Measurements from ENCODE around the gene ECT2. TPM values are rescaled to one million over a fixed set of nuclear protein-coding genes. Genes with fewer than 3 reads are reported as not detected.

ECT2 gene
- total and polyA plus RNA-seq, 2 of the 8 experiments (the other 6 are each of a cell fraction or from before 2014, with no cell fraction given), result 19.5 to 88.7 TPM

DNA sequence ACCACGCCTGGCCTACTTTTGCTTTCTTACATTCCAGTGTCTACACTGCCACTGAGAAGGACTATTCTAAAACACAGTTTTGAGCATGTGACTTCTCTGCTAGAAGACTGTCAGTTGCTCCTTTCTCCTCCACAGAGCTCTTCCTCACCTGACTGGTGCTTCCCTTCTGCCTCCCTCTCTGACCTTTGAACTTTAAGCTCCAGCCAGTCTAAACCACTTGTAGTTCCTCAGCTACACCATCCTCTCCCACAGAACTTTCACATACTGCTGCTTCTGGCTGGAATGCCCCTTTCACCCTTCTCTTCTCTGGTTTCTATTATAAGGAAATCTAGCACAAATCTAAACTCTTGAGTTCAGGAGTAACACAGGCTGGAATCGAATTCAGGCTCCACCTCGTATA, 48.8 kb upstream of the ECT2 start:
- H3K9me3 ChIP-seq (ENCODE audit: insufficient read depth in 2 of 2, low read depth in 1 of 2, low read length in 1 of 2), result no peaks in the 10 kb centered on the region
- no peak overlapping the region for H3K4ac ChIP-seq (replicated peaks; ENCODE audit: insufficient read length, low read depth, low read length)
- H2BK20ac ChIP-seq (ENCODE audit: low read length), result no peak overlapping the region
- no peak overlapping the region for H2AK5ac ChIP-seq (ENCODE audit: low read depth, low read length)
- H3K4me1 ChIP-seq (replicated peaks in 1 of 4; ENCODE audit: control insufficient read depth in 3 of 4, insufficient read depth in 4 of 4, low read length in 3 of 4), result peaks cover 0 to 2% (median 0%) of the 10 kb centered on the region in 4 experiments; a peak in 1 of 7 replicates
- H4K8ac ChIP-seq (ENCODE audit: extremely low read depth, insufficient read depth, low read length), result no peak overlapping the region
- H4K5ac ChIP-seq (ENCODE audit: insufficient read length, low read depth, low read length), result no peak overlapping the region
- 89% methylated on average over 3 of the region's 3 CpGs; no CpG with 5 or more reads in 1 of the 2 experiments for WGBS, 2 experiments (ENCODE audit: extremely low coverage in 1 of 2, insufficient coverage in 1 of 2, insufficient read length in 1 of 2, insufficient replicate concordance in 2 of 2, low coverage in 1 of 2, low lambda C conversion rate in 2 of 2, missing lambda C conversion rate in 1 of 2)
- no peak overlapping the region for H2BK120ac ChIP-seq (replicated peaks; ENCODE audit: low read depth, low read length)
- H2AFZ ChIP-seq (ENCODE audit: low read length), result no peak overlapping the region
- no peak overlapping the region for H2BK12ac ChIP-seq (ENCODE audit: low read depth, low read length)
- no peak overlapping the region for H2BK5ac ChIP-seq (ENCODE audit: low read depth, low read length)
- H3K27me3 ChIP-seq (replicated peaks in 1 of 4; ENCODE audit: control insufficient read depth in 3 of 4, extremely low read depth in 1 of 4, insufficient read depth in 3 of 4, low read length in 3 of 4), result no peaks in the 10 kb centered on the region
- no peak overlapping the region for H3K4me2 ChIP-seq (ENCODE audit: insufficient read depth in 1 of 2, low read depth in 2 of 2, low read length in 2 of 2)
- no peaks in the 10 kb centered on the region for H3K23me2 ChIP-seq (ENCODE audit: low read depth, low read length)
- H3K18ac ChIP-seq (ENCODE audit: extremely low read depth, low read length), result no peak overlapping the region
- no peaks in the 10 kb centered on the region for H3K36me3 ChIP-seq (ENCODE audit: control insufficient read depth in 2 of 4, insufficient read depth in 4 of 4, low read length in 3 of 4)
- H3K4me3 ChIP-seq (ENCODE audit: extremely low read depth in 1 of 4, insufficient read depth in 2 of 4, low read depth in 3 of 4, low read length in 4 of 4), result no peak overlapping the region
- ChIA-PET CTCF (ENCODE audit: partially characterized antibody) (interaction anchor here (1.2 to 3.1 kb wide), 3 partner anchors 9 to 29 kb away, joined by 3 to 15 read pairs (median 5); partner anchors contain the start of gene NCEH1), POLR2A (ENCODE audit: partially characterized antibody) (interaction anchor here (1.2 kb wide), 1 partner anchor 10 kb away, joined by 5 read pairs; no protein-coding TSS in a partner anchor)
- H3K9ac ChIP-seq (replicated peaks in 1 of 4; ENCODE audit: extremely low read depth in 1 of 4, low read depth in 3 of 4, low read length in 3 of 4), result no peak overlapping the region
- H3K56ac ChIP-seq (replicated peaks; ENCODE audit: insufficient read length, low read depth, low read length), result no peak overlapping the region
- no peak overlapping the region for H3K14ac ChIP-seq (ENCODE audit: insufficient read length)
- peaks cover 0 to 2% of the 10 kb centered on the region in 2 experiments for H4K20me1 ChIP-seq (replicated peaks in 1 of 2; ENCODE audit: control insufficient read depth in 1 of 2, insufficient read depth in 2 of 2, low read length in 2 of 2)
- H3K23ac ChIP-seq (ENCODE audit: insufficient read length), result no peak overlapping the region
- TF ChIP-seq MAFK (IDR thresholded peaks at IDR 0.05; ENCODE audit: low read depth, low read length) (no peak), CHD1 (IDR thresholded peaks at IDR 0.05; ENCODE audit: low read depth, low read length) (no peak), CTBP2 (IDR thresholded peaks at IDR 0.05; ENCODE audit: borderline replicate concordance, insufficient read depth, insufficient read length, low read length) (no peak)
- H2BK15ac ChIP-seq (ENCODE audit: low read length), result no peak overlapping the region
- H4K91ac ChIP-seq (replicated peaks; ENCODE audit: insufficient read length, low read length), result no peak overlapping the region
- H3K79me2 ChIP-seq (ENCODE audit: control insufficient read depth in 1 of 2, insufficient read depth in 2 of 2, low read length in 2 of 2), result no peaks in the 10 kb centered on the region
- no peak for FAIRE-seq
- peaks cover 5% of the 10 kb centered on the region; the same call in 1 of the 2 replicates for H3K79me1 ChIP-seq (ENCODE audit: low read depth, low read length)
- no peak for DNase-seq (ENCODE audit: low read depth in 1 of 2, low spot score in 2 of 2)
- no peak overlapping the region for H3K27ac ChIP-seq (ENCODE audit: low read depth, low read length)
